B cell (primary cell): ENCODE data around the gene CSF1. TPM values are rescaled to one million over a fixed set of nuclear protein-coding genes. Genes with fewer than 3 reads are reported as not detected.

ENCODE experiments used
- ATAC-seq: fragments of 200-7000 bp; cut with Tn5 transposase; one replicate; pipeline ENCODE4 v1.10.0; 2021; ENCODE audit warnings: low read depth, mild to moderate bottlenecking, moderate number of reproducible peaks, moderate library complexity
- CTCF ChIA-PET: fragments of 350-600 bp; sonication (Branson Sonifier 250); formaldehyde crosslinking; loops from one replicate; lab custom pipeline; 2021; ENCODE audit warnings: antibody characterized with exemption, inconsistent platforms; lab: Charles Lee
- POLR2A ChIA-PET: fragments of 350-600 bp; sonication (Branson Sonifier 250); formaldehyde crosslinking; loops from one replicate; lab custom pipeline; 2021; ENCODE audit warnings: antibody characterized with exemption; lab: Charles Lee
- DNase-seq: peaks from one replicate; pipeline ENCODE4 v3.0.0; 2013
- H2AFZ ChIP-seq: 2 replicates; pipeline ENCODE4 v1.6.1; 2012; ENCODE audit warnings: mild to moderate bottlenecking, low read depth, low read length; ENCODE audit not compliant: insufficient read depth, poor library complexity, severe bottlenecking
- H3K27ac ChIP-seq, 2 donors: 1 replicate in 1 of 2; 2 replicates in 1 of 2; pipeline ENCODE4 v1.5.1; 2012 to 2013; ENCODE audit warnings: low read length in 2 of 2, mild to moderate bottlenecking in 2 of 2, moderate library complexity in 1 of 2
- H3K27me3 ChIP-seq, 4 experiments: fragments of 200-600 bp in 1 of 4; sonication (generic) in 1 of 4; replicated peaks in 1 of 4; 1 replicate in 2 of 4; 2 replicates in 2 of 4; pipeline versions ENCODE4 v1.6.1 to v1.7.0; 2013 to 2016; ENCODE audit warnings: low read length in 3 of 4, mild to moderate bottlenecking in 2 of 4, mixed read lengths in 1 of 4, moderate library complexity in 1 of 4; ENCODE audit not compliant: insufficient read depth in 4 of 4, control insufficient read depth in 3 of 4; ENCODE audit errors: control extremely low read depth in 1 of 4
- H3K36me3 ChIP-seq, 2 experiments: replicated peaks in 1 of 2; 1 replicate in 1 of 2; 2 replicates in 1 of 2; pipeline versions ENCODE4 v1.6.1 to v1.7.1; 2013; ENCODE audit warnings: low read length in 1 of 2; ENCODE audit not compliant: insufficient read depth in 2 of 2, control insufficient read depth in 1 of 2; ENCODE audit errors: control extremely low read depth in 1 of 2, extremely low read depth in 1 of 2
- H3K4me1 ChIP-seq, 2 donors: fragments of 200-600 bp in 1 of 2; sonication (generic) in 1 of 2; 1 replicate in 1 of 2; 2 replicates in 1 of 2; pipeline versions ENCODE4 v1.5.1 to v1.6.1; 2013 to 2017; ENCODE audit warnings: low read length in 2 of 2; ENCODE audit not compliant: control insufficient read depth in 2 of 2, insufficient read depth in 2 of 2
- H3K4me2 ChIP-seq: replicated peaks from 2 replicates; pipeline ENCODE3; 2012; ENCODE audit warnings: mild to moderate bottlenecking, low read depth, low read length; ENCODE audit not compliant: poor library complexity, severe bottlenecking
- H3K4me3 ChIP-seq, 5 experiments: fragments of 200-600 bp in 1 of 5; sonication (generic) in 1 of 5; 1 replicate in 3 of 5; 2 replicates in 2 of 5; pipeline versions ENCODE4 v1.5.1 to v1.7.0; 2011 to 2016; ENCODE audit warnings: low read length in 4 of 5, mild to moderate bottlenecking in 4 of 5, low read depth in 2 of 5, control low read depth in 1 of 5, moderate library complexity in 1 of 5; ENCODE audit not compliant: insufficient read depth in 1 of 5; ENCODE audit errors: control extremely low read depth in 1 of 5, extremely low read depth in 1 of 5
- H3K79me2 ChIP-seq: fragments of 200-600 bp; sonication (generic); one replicate; pipeline ENCODE4 v1.6.0; 2016; ENCODE audit warnings: low read length; ENCODE audit not compliant: control insufficient read depth, insufficient read depth
- H3K9ac ChIP-seq: fragments of 200-600 bp; sonication (generic); 2 replicates; pipeline ENCODE4 v1.6.1; 2017; ENCODE audit warnings: mild to moderate bottlenecking, low read length, moderate library complexity
- H3K9me3 ChIP-seq, 3 donors: one replicate each; pipeline versions ENCODE4 v1.6.1 to v1.7.1; 2013; ENCODE audit warnings: low read length in 2 of 3; ENCODE audit not compliant: control insufficient read depth in 2 of 3, insufficient read depth in 1 of 3; ENCODE audit errors: control extremely low read depth in 1 of 3
- H4K20me1 ChIP-seq: 2 replicates; pipeline ENCODE4 v1.6.0; 2012; ENCODE audit warnings: mild to moderate bottlenecking, low read length; ENCODE audit not compliant: insufficient read depth, control insufficient read depth, poor library complexity, severe bottlenecking
- H3K27ac Mint-ChIP-seq: one replicate; pipeline ENCODE4 v1.8.0; 2021; ENCODE audit warnings: mixed read lengths
- H3K27me3 Mint-ChIP-seq: one replicate; pipeline ENCODE4 v1.8.0; 2021; ENCODE audit warnings: mixed read lengths
- H3K4me1 Mint-ChIP-seq: one replicate; pipeline ENCODE4 v1.8.0; 2021; ENCODE audit warnings: mixed read lengths
- H3K4me3 Mint-ChIP-seq: one replicate; pipeline ENCODE4 v1.8.0; 2021; ENCODE audit warnings: mixed read lengths
- H3K9me3 Mint-ChIP-seq: one replicate; pipeline ENCODE4 v1.8.0; 2022; ENCODE audit warnings: mixed read lengths; ENCODE audit not compliant: insufficient read depth
- EZH2 ChIP-seq: IDR thresholded peaks from 2 replicates; pipeline ENCODE4 v1.6.1; 2012; ENCODE audit warnings: borderline replicate concordance, low read depth, mild to moderate bottlenecking, moderate library complexity, low read length; ENCODE audit not compliant: insufficient read depth, poor library complexity, severe bottlenecking
- WGBS: methylation state at CpG from one replicate; pipeline ENCODE4 v1.1.5; 2013; ENCODE audit warnings: missing lambda C conversion rate; ENCODE audit not compliant: insufficient coverage; 5-methylcytosine and 5-hydroxymethylcytosine counted together
- intact Hi-C: fragments of 100-400 bp; cut with micrococcal nuclease; formaldehyde crosslinking; loops from one replicate; pipeline ENCODE4 v1.10.0; 2022
- polyA plus RNA-seq: library from polyadenylated mRNA; depleted of rRNA; stranded (reverse); fragments of >200 nt; gene quantifications from 2 replicates; pipeline ENCODE4 v1.2.3, GENCODE V29; 2012
- total RNA-seq, 2 donors: library from RNA; stranded (reverse); fragments of 120-200 nt in 1 of 2; gene quantifications; 1 replicate in 1 of 2; 2 replicates in 1 of 2; pipeline versions ENCODE4 v1.2.3 to v1.2.4, GENCODE V29; 2013 to 2022
- TF ChIP-seq, protein P1 (sequence below): fragments of 200-600 bp; IDR thresholded peaks from one replicate; pipeline ENCODE4 v1.8.0; 2022; ENCODE audit warnings: antibody characterized with exemption, mild to moderate bottlenecking

Gene CSF1
- total and polyA plus RNA-seq, 2 donors (not counting 1 experiment from before 2014, with no cell fraction given): 0.55 to 4.2 TPM

DNA sequence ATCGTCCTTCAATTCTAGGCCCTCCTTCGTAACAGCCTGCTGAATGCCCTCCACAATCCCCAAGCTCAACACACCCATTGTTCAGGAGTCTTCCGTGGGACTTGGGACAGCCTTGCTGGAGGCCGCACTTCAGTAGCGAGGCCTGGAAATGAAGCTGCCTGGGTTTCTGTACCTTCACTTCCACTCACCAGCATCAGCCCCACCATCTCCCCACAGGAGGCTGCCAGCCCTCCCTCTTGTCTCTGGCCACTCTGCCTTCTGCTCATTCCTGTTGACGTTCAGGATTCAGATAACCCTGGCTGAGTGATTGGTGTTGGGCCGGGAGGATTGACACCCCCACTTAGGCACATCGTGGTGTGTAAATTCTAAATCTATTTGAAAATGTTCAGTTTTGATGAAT is 23.4 kb upstream of the CSF1 start:
- Histone ChIP-seq H3K36me3 (no peaks in the 10 kb centered on the region), H3K27me3 (peaks cover 0 to 20% (median 0%) of the 10 kb centered on the region in 4 experiments), H3K4me3 (peak overlapping the region in 1 of 5 experiments; percentile 49), H2AFZ (no peak overlapping the region), H3K4me2 (peak overlapping the region; percentile 65), H3K9ac (no peak overlapping the region), H3K4me1 (peaks cover 34 to 41% of the 10 kb centered on the region in 2 donors), H3K27ac (no peak overlapping the region), H3K79me2 (no peaks in the 10 kb centered on the region), H4K20me1 (no peaks in the 10 kb centered on the region), H3K9me3 (no peaks in the 10 kb centered on the region)
- peaks cover 57% of the 10 kb centered on the region for H3K4me1 Mint-ChIP-seq
- 80% methylated on average over 6 of the region's 8 CpGs for WGBS
- TF ChIP-seq, protein P1, sequence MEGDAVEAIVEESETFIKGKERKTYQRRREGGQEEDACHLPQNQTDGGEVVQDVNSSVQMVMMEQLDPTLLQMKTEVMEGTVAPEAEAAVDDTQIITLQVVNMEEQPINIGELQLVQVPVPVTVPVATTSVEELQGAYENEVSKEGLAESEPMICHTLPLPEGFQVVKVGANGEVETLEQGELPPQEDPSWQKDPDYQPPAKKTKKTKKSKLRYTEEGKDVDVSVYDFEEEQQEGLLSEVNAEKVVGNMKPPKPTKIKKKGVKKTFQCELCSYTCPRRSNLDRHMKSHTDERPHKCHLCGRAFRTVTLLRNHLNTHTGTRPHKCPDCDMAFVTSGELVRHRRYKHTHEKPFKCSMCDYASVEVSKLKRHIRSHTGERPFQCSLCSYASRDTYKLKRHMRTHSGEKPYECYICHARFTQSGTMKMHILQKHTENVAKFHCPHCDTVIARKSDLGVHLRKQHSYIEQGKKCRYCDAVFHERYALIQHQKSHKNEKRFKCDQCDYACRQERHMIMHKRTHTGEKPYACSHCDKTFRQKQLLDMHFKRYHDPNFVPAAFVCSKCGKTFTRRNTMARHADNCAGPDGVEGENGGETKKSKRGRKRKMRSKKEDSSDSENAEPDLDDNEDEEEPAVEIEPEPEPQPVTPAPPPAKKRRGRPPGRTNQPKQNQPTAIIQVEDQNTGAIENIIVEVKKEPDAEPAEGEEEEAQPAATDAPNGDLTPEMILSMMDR: no peak
- no peak for TF ChIP-seq EZH2
- no peaks in the 10 kb centered on the region for H3K9me3 Mint-ChIP-seq
- no peak for DNase-seq
- H3K27ac Mint-ChIP-seq: peak overlapping the region; percentile 93
- intact Hi-C loops: loop anchor here (1.0 kb wide), 1 partner anchor 19 kb away; no protein-coding TSS in a partner anchor
- H3K27me3 Mint-ChIP-seq: peaks cover 7% of the 10 kb centered on the region
- H3K4me3 Mint-ChIP-seq: peak overlapping the region; percentile 70
- ChIA-PET CTCF (interaction anchor here (0.7 to 2.2 kb wide), 7 partner anchors 10 to 110 kb away, joined by 3 to 11 read pairs (median 3); partner anchors contain the start of gene AHCYL1), POLR2A (interaction anchor here (0.5 to 1.1 kb wide), 3 partner anchors 9 to 461 kb away, joined by 3 read pairs; partner anchors contain the start of gene PSMA5)
- peak; percentile 11 for ATAC-seq

DNA sequence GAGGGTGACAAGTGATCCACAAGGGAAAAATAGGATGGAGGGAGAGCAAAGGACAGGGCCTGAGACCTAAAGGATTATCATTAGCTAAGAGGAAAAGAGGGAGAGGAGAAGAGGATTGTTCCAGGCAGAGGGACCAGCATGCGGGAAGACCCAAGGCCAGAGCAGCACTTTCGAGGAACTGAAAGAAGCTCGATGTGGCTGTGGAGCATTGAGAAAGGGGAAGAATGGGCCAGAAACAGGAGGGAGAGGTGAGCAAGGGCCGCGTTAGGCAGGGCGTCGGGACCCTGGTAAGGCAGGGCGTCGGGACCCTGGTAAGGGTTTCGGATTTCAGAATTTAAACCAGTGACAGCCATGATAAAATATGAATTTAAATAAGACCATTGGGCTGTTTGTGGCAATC is 22.8 kb upstream of the CSF1 start:
- Histone ChIP-seq H3K4me3 (no peak overlapping the region), H2AFZ (no peak overlapping the region), H3K9ac (no peak overlapping the region), H3K9me3 (no peaks in the 10 kb centered on the region), H3K4me2 (peak overlapping the region; percentile 65), H4K20me1 (no peaks in the 10 kb centered on the region), H3K36me3 (no peaks in the 10 kb centered on the region), H3K27me3 (peaks cover 0 to 24% (median 0%) of the 10 kb centered on the region in 4 experiments), H3K27ac (no peak overlapping the region), H3K79me2 (no peaks in the 10 kb centered on the region), H3K4me1 (peaks cover 34 to 41% of the 10 kb centered on the region in 2 donors)
- H3K27me3 Mint-ChIP-seq: peaks cover 7% of the 10 kb centered on the region
- ChIA-PET CTCF (interaction anchor here (1.0 to 2.2 kb wide), 5 partner anchors 10 to 111 kb away, joined by 3 to 11 read pairs (median 6); partner anchors contain the start of gene AHCYL1), POLR2A (no interaction called here)
- H3K27ac Mint-ChIP-seq: peak overlapping the region; percentile 93
- 13% methylated on average over 8 of the region's 10 CpGs for WGBS
- peak; percentile 68 for DNase-seq
- intact Hi-C loops: loop anchor here (1.0 kb wide), 1 partner anchor 18 kb away; no protein-coding TSS in a partner anchor
- peak; percentile 29 for ATAC-seq
- no peaks in the 10 kb centered on the region for H3K9me3 Mint-ChIP-seq
- peaks cover 57% of the 10 kb centered on the region for H3K4me1 Mint-ChIP-seq
- H3K4me3 Mint-ChIP-seq: peak overlapping the region; percentile 55
- no peak for TF ChIP-seq EZH2
- TF ChIP-seq, protein P1: no peak
